AG10803 (cell line): ENCODE results near the gene NISCH.
A peak's percentile ranks its signal among the peaks of the same experiment; 100 is the strongest.

Source experiments
- DNase-seq: peaks from one replicate; pipeline ENCODE4 v3.0.0; 2010; ENCODE audit warnings: low read depth
- H3K4me3 ChIP-seq: 2 replicates; pipeline ENCODE4 v1.5.1; 2011; ENCODE audit warnings: mild to moderate bottlenecking, low read length, control low read depth
- CTCF ChIP-seq: conservative IDR thresholded peaks from 2 replicates; pipeline ENCODE4 v1.5.1; 2011; ENCODE audit warnings: mild to moderate bottlenecking, low read length, control low read depth, inconsistent platforms

NISCH gene

GRCh38 chr3:52443791-52444687, 11.4 kb upstream of the NISCH start:
- TF ChIP-seq CTCF = no peak
- DNase-seq = no peak
- no peak overlapping the region for H3K4me3 ChIP-seq

- DNase-seq = peak; percentile 53
- peak; percentile 57 for TF ChIP-seq CTCF
- no peak within 1 kb of the TSS for H3K4me3 ChIP-seq
Measured at GRCh38 chr3:52444860-52445793, 10.3 kb upstream of the NISCH start, which contains the start of gene SEMA3G. TSS of gene SEMA3G (minus strand) at chr3:52445103. CDS start at chr3:52445027, 76 bp downstream.

- no peak for DNase-seq
- TF ChIP-seq CTCF = no peak
- no peak overlapping the region for H3K4me3 ChIP-seq
Measured at GRCh38 chr3:52446042-52446441, 9.4 kb upstream of the NISCH start.

GRCh38 chr3:52446631-52447511, 8.5 kb upstream of the NISCH start:
- DNase-seq = peak; percentile 34
- TF ChIP-seq CTCF = peak; percentile 99
- H3K4me3 ChIP-seq = no peak overlapping the region

- DNase-seq = no peak
- H3K4me3 ChIP-seq = no peak overlapping the region
- no peak for TF ChIP-seq CTCF
Measured at GRCh38 chr3:52447512-52448355, 7.7 kb upstream of the NISCH start.
